Hippocampal formation (tissue), 2 donors: ENCODE results near the gene SLC25A1.

ENCODE experiments used
- DNase-seq, 2 donors: peaks; one replicate each; lab custom pipeline; 2025; lab: John Stamatoyannopoulos, UW

Gene SLC25A1

DNA sequence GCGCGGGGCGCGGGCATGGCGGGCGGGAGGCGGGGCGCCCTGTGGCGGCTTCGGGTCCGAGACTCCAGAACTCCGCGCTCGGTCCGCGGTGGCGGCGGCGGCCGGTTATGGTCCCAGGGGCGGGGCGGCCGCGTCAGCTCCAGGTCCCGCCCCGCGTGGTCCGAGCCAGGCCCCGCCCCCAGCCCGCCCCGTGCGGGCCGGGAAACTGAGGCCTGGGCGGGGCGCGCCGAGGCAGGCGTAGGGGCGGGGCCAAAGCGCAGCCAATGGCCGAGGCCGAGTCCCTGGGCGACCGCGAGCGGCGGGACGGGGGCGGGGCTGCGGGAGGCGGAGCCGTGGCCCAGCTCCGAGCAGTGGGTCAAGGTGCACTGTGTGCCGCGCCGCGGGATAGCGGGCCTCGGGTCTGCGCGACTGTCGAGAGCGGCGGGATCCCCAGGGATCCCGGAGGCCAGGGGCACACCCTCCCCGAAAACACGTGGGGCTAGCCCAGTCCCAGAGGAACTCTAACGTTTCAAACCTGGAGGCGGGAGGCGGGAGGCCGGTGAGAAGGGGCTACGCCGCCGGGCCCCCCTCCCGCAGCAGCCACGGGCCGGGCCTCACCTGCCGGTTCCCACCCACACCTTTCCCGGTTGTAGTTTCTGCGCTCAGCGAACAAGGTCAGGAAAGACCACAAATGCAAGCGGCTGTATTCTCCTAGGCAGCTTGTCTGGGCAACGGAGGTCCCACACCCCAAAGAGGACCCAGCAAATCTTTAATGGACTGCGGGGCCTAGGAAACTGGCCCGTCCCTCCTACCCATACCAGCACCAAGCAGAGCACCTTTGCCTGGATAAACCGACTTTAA is at the start of gene SLC25A1:
SLC25A1 (minus strand) TSS at position 80 of the 840 bp plus-strand sequence; CDS start at position 17, 63 bp downstream.
- DNase-seq, result peak; percentile 69 to 87

GRCh38 chr22:19228179-19228578 is 49.6 kb upstream of the SLC25A1 start:
- DNase-seq, result no peak

DNA sequence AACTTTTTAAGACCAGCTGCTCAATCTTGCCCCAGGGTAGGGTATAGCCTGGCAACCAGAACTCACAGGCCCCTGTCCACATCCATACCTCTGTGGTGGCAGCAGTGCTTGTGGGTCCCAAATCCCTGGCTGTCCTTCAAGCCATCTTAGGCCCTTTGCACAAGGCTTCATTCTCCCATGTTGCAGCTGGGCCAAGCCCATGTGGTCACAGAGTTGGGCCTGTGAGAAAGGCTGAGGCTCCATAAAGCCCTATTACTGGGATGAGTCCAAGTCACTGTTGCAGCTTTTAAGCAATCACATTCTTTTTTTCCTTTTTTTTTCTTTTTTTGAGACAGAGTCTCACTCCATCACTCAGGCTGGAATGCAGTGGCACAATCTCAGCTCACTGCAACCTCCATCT is 47.9 kb upstream of the SLC25A1 start:
- no peak for DNase-seq

DNA sequence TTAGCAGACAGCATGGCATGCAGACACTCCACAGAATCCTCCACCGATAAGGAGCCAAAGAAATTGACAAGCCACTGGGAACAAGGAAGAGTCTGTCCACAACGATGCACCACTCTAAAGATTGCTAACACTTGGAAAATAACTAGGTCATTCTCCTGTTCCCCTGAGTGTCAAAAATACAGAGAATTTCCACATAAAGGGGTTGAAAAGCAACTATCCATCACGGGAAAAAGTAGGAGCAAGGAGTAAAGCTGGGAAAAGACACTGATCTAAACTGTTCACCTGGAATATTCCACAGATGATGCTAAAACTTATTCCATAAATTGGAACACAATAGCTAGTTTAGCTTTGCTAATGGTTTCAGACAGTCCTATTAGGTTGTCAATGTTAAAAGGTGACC is 47.0 kb upstream of the SLC25A1 start:
- DNase-seq, result no peak

GRCh38 chr22:19224985-19225384 is 46.4 kb upstream of the SLC25A1 start:
- DNase-seq, result no peak

- no peak for DNase-seq
Observed at GRCh38 chr22:19224557-19224956, 46.0 kb upstream of the SLC25A1 start.

GRCh38 chr22:19223617-19224016 is 45.1 kb upstream of the SLC25A1 start:
- DNase-seq, result no peak

- no peak for DNase-seq
Observed at GRCh38 chr22:19223110-19223509, 44.6 kb upstream of the SLC25A1 start.

- no peak for DNase-seq
Observed at GRCh38 chr22:19222242-19223005, 43.9 kb upstream of the SLC25A1 start.

GRCh38 chr22:19220867-19221266 is 42.3 kb upstream of the SLC25A1 start:
- no peak for DNase-seq

GRCh38 chr22:19218541-19219233 is 40.2 kb upstream of the SLC25A1 start:
- no peak for DNase-seq

- no peak for DNase-seq
Observed at GRCh38 chr22:19216579-19216978, 38.0 kb upstream of the SLC25A1 start.

DNA sequence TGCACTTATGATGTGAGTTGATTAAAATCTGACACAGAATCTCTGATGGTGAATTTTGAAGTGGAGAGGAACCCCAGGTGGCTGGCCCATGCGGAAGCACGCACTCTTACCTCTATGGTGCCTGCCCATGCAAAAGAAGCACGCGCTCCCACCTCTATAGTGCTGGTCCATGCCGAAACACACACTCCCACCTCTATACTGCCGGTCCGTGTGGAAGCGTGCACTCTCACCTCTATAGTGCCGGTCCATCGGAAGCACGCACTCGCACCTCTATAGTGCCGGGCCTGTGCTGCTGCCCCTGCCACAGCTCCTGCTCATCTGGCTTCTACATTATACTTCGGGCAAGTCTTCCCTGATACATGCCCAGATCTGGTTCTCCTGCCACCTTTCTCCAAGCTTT is 36.8 kb upstream of the SLC25A1 start:
- no peak for DNase-seq

DNA sequence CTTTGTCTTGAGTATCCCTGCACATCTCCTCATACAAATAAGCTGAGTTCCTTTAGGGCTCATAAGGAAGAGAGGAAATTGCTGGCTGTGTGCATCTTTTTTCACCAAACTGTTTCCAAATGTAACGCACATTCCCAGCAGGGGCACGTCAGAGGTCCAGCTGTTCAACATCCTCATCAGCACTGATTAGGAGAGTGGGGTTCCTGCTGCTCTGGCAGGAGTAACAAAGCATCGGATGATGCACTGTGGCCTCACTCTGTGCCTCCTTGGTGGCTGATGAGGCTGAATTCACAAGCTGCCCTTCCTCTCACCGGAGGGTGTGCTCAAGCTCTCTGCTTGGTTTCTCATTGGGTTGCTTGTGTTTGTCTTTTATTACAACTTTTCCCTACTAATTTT is 35.5 kb upstream of the SLC25A1 start:
- DNase-seq, result no peak

GRCh38 chr22:19213442-19214077 is 35.0 kb upstream of the SLC25A1 start:
- DNase-seq, result peak in 1 of 2 donors; percentile 16

DNA sequence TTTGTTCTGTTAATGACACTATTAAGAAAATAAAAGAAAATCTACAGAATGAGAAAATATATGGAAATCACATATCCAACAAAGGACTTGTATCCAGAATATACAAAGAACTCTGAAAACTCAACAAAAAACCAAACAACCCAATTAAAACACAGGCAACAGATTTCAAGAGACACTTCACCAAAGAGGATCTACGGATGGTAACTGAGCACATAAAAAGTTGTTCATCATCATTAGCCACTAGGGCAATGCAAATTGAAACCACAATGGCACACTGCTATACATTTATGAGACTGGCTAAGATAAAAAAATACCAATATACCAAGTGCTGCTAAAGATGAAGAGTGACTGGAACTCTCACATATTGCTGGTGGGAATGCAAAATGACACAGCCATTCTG is 34.5 kb upstream of the SLC25A1 start:
- no peak for DNase-seq

GRCh38 chr22:19212302-19212870 is 33.9 kb upstream of the SLC25A1 start:
- no peak for DNase-seq

DNA sequence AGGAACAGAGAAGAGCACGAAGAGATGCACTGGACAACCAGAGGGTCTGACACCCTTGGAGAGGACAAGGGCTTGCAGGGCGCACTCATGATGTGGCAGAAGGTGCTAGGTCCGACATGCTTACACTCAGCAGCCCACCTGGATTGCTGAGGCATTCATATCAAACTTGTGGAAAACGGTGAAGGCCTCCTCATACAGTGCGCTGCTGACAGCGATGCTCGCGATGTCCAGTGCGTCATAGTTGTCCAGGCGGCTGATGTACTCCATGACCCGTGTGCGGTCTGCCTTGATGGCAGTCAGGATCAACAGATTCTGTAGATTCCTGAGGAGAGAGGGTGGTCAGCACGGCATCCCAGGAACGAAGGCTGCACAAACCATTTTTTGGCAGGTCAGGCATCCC is 31.7 kb upstream of the SLC25A1 start:
- no peak for DNase-seq

- DNase-seq, result no peak
Observed at GRCh38 chr22:19208287-19208847, 29.8 kb upstream of the SLC25A1 start.

GRCh38 chr22:19207884-19208283 is 29.3 kb upstream of the SLC25A1 start:
- DNase-seq, result no peak

DNA sequence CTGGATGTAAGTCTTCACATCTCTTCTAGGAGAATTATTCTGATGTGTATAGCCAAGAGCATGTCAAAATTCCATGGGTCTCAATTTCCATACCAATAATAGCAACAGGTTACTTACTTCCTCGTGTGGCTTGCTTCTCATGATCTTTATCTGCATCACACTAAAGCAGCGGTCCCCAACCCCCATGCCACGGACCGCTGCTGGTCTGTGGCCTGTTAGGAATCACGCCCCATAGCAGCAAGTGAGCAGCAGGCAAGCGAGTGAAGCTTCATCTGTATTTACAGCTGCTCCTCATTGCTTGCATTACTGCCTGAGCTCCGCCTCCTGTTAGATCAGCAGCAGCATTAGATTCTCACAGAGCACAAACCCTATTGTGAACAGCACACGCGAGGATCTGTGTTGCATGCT is 28.9 kb upstream of the SLC25A1 start:
- peak in 1 of 2 donors; percentile 6 for DNase-seq
